ENCODE data around the gene IMMT.

- TF ChIP-seq CTCF (IDR thresholded peaks at IDR 0.05; ENCODE audit: borderline replicate concordance, extremely low read depth, low read length, poor library complexity, severe bottlenecking) (no peak), EZH2 (IDR thresholded peaks at IDR 0.05; ENCODE audit: borderline replicate concordance, low read depth, low read length, severe bottlenecking) (no peak)
These were observed 9.6 kb downstream of the IMMT start for GRCh38 chr2:86185517-86186212.

Data from DND-41 (cell line).